ENCODE results near the gene RPS6KA2.

Gene RPS6KA2

DNA sequence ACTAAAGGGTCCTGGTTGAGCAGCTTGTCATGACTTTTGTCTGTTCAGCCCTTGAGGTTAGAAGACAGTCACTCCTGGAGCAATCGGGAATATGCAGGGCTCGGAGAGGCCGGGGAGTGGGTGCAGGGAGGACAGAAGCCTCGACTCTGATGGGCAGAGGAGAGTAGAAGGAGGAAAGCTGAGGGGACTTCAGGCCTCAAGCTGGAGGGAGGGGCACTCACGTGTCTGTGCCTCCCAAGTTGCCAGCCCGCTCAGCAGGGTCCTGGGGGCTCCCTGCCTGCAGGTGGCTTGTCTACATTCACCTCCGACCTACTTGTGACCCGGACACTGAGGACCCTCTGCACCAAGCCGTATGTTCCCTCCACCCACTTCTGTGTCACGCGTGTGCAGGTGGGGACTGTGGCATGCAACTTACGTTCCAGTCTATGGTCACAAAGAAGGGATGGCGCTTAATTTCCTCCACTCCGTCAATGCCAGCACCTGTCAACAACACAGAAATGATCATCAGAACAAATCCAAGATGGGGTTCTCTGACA, 157.6 kb downstream of the RPS6KA2 start:
- DNase-seq (ENCODE audit: low read depth in 1 of 2, low spot score in 1 of 2): no peak
- TF ChIP-seq, protein P1, sequence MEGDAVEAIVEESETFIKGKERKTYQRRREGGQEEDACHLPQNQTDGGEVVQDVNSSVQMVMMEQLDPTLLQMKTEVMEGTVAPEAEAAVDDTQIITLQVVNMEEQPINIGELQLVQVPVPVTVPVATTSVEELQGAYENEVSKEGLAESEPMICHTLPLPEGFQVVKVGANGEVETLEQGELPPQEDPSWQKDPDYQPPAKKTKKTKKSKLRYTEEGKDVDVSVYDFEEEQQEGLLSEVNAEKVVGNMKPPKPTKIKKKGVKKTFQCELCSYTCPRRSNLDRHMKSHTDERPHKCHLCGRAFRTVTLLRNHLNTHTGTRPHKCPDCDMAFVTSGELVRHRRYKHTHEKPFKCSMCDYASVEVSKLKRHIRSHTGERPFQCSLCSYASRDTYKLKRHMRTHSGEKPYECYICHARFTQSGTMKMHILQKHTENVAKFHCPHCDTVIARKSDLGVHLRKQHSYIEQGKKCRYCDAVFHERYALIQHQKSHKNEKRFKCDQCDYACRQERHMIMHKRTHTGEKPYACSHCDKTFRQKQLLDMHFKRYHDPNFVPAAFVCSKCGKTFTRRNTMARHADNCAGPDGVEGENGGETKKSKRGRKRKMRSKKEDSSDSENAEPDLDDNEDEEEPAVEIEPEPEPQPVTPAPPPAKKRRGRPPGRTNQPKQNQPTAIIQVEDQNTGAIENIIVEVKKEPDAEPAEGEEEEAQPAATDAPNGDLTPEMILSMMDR (IDR thresholded peaks at IDR 0.05; ENCODE audit: insufficient read depth, low read length): no peak
- TF ChIP-seq, protein P2, sequence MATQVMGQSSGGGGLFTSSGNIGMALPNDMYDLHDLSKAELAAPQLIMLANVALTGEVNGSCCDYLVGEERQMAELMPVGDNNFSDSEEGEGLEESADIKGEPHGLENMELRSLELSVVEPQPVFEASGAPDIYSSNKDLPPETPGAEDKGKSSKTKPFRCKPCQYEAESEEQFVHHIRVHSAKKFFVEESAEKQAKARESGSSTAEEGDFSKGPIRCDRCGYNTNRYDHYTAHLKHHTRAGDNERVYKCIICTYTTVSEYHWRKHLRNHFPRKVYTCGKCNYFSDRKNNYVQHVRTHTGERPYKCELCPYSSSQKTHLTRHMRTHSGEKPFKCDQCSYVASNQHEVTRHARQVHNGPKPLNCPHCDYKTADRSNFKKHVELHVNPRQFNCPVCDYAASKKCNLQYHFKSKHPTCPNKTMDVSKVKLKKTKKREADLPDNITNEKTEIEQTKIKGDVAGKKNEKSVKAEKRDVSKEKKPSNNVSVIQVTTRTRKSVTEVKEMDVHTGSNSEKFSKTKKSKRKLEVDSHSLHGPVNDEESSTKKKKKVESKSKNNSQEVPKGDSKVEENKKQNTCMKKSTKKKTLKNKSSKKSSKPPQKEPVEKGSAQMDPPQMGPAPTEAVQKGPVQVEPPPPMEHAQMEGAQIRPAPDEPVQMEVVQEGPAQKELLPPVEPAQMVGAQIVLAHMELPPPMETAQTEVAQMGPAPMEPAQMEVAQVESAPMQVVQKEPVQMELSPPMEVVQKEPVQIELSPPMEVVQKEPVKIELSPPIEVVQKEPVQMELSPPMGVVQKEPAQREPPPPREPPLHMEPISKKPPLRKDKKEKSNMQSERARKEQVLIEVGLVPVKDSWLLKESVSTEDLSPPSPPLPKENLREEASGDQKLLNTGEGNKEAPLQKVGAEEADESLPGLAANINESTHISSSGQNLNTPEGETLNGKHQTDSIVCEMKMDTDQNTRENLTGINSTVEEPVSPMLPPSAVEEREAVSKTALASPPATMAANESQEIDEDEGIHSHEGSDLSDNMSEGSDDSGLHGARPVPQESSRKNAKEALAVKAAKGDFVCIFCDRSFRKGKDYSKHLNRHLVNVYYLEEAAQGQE (IDR thresholded peaks at IDR 0.05; ENCODE audit: insufficient replicate concordance, low read depth): no peak
- TF ChIP-seq POLR2AphosphoS5 (IDR thresholded peaks at IDR 0.05; ENCODE audit: low read depth): no peak
- Histone ChIP-seq H3K27me3 (ENCODE audit: insufficient read depth, poor library complexity, severe bottlenecking) (no peaks in the 10 kb centered on the region), H3K4me3 (replicated peaks; ENCODE audit: insufficient read depth, low read length) (no peak overlapping the region), H3K27ac (replicated peaks) (no peak overlapping the region)

DNA sequence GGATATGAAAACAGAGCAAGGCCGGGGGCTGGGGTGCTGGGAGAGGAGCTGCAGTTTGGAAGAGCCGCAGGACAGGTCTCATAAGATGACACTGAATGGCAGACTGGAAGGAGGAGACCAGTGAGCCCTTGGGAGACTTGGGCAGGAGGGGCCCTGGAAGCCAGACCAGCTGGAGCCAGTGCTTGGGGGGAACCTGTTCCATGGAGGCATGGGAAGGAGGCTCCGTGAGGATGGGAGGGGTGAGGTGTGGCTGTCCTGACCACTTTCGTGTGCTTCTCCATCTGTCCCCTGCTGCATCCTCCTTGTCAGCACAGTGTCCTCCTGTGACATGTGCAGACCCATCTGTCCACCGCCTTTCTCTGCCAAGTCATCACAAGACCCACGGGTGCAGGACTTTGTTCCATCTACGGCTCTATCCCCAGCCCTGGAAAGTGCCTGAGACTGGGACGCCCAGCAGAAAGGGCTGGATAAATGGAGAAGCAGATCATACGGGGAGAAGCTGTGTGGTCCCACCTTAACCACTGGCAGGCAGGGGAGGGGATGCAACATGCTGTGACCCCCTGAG, 159.5 kb downstream of the RPS6KA2 start:
- no peak for DNase-seq (ENCODE audit: low read depth in 1 of 2, low spot score in 1 of 2)
- Histone ChIP-seq H3K4me3 (replicated peaks; ENCODE audit: insufficient read depth, low read length) (no peak overlapping the region), H3K27ac (replicated peaks) (no peak overlapping the region), H3K27me3 (ENCODE audit: insufficient read depth, poor library complexity, severe bottlenecking) (no peaks in the 10 kb centered on the region)
- TF ChIP-seq GABPA (IDR thresholded peaks at IDR 0.05; ENCODE audit: low read depth): no peak
- TF ChIP-seq SPI1 (IDR thresholded peaks at IDR 0.05; ENCODE audit: borderline replicate concordance, low read depth): no peak
- TF ChIP-seq, protein P2 (IDR thresholded peaks at IDR 0.05; ENCODE audit: insufficient replicate concordance, low read depth): no peak
- no peak for TF ChIP-seq POLR2AphosphoS5 (IDR thresholded peaks at IDR 0.05; ENCODE audit: low read depth)
- TF ChIP-seq, protein P1 (IDR thresholded peaks at IDR 0.05; ENCODE audit: insufficient read depth, low read length): no peak

DNA sequence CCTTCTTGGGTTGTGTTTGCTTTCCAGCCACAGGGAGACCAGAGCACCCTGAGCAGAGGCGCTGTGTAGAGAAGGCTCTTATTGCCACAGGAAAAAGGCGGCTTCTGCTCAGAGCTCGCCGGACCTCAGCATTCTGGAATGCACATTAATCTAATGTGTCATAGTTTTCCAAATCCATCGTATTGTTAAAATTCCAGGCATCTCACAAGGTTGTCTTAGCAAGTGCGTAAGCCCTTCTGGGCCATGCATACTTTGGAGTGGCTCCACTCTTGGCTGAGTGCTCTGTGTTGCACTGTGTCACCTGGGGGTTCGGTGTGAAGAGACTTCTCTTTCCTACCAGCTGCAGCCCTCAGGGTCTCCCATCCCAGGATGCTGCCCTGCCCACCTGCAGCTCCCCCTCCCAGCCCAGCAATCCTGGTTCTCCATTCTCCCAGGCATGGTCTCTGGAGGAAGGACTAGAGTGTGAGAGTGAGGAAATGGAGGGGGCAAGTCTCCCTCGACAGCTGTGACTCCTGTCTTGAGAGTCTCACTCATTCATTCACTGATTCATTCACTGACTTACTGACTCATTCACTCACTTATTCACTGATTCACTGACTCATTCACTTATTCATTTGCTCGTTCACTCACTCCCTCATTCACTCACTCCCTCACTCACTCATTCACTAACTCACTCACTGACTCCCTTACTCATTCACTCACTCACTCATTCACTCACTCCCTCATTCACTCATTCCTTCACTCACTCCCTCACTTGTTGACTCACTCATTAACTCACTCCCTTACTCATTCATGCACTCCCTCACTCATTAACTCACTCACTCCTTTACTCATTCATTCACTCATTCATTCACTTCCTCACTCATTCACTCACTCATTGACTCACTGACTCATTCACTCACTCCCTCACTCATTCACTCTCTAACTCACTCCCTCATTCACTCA, 160.6 kb downstream of the RPS6KA2 start:
- TF ChIP-seq, protein P2 (IDR thresholded peaks at IDR 0.05; ENCODE audit: insufficient replicate concordance, low read depth): no peak
- TF ChIP-seq SPI1 (IDR thresholded peaks at IDR 0.05; ENCODE audit: borderline replicate concordance, low read depth) (no peak), GABPA (IDR thresholded peaks at IDR 0.05; ENCODE audit: low read depth) (no peak), POLR2AphosphoS5 (IDR thresholded peaks at IDR 0.05; ENCODE audit: low read depth) (no peak)
- TF ChIP-seq, protein P1 (IDR thresholded peaks at IDR 0.05; ENCODE audit: insufficient read depth, low read length): no peak
- no peak for DNase-seq (ENCODE audit: low read depth in 1 of 2, low spot score in 1 of 2)

More for the DNA sequence above, 160.6 kb downstream of the RPS6KA2 start:
- Histone ChIP-seq H3K27ac (replicated peaks) (no peak overlapping the region), H3K27me3 (ENCODE audit: insufficient read depth, poor library complexity, severe bottlenecking) (no peaks in the 10 kb centered on the region), H3K4me3 (replicated peaks; ENCODE audit: insufficient read depth, low read length) (no peak overlapping the region)

Data from HL-60 (cell line).